Measurements from ENCODE around the gene PPP2R2B.

Gene PPP2R2B

GRCh38 chr5:146867996-146868708, 10.4 kb downstream of the PPP2R2B start:
- Mint-ChIP-seq H3K4me3 (no peak overlapping the region), H3K27me3 (peaks cover 4% of the 10 kb centered on the region), H3K9me3 (ENCODE audit: low read depth) (no peaks in the 10 kb centered on the region), H3K4me1 (ENCODE audit: low read depth) (peaks cover 1% of the 10 kb centered on the region), H3K27ac (no peak overlapping the region), H3K36me3 (no peaks in the 10 kb centered on the region)

- Mint-ChIP-seq H3K4me1 (ENCODE audit: low read depth) (peaks cover 1% of the 10 kb centered on the region), H3K36me3 (no peaks in the 10 kb centered on the region), H3K4me3 (no peak overlapping the region), H3K27ac (no peak overlapping the region), H3K27me3 (peaks cover 1% of the 10 kb centered on the region), H3K9me3 (ENCODE audit: low read depth) (no peaks in the 10 kb centered on the region)
These were observed 12.3 kb downstream of the PPP2R2B start for GRCh38 chr5:146866263-146866662.

- no peaks in the 10 kb centered on the region for H3K36me3 Mint-ChIP-seq
- peaks cover 5% of the 10 kb centered on the region for H3K4me1 Mint-ChIP-seq (ENCODE audit: low read depth)
- peaks cover 1% of the 10 kb centered on the region for H3K27me3 Mint-ChIP-seq
- H3K27ac Mint-ChIP-seq: no peak overlapping the region
- H3K9me3 Mint-ChIP-seq (ENCODE audit: low read depth): no peaks in the 10 kb centered on the region
- no peak overlapping the region for H3K4me3 Mint-ChIP-seq
These were observed 15.9 kb downstream of the PPP2R2B start for GRCh38 chr5:146862641-146863040.

GRCh38 chr5:146860213-146860893, 18.2 kb downstream of the PPP2R2B start:
- Mint-ChIP-seq H3K27me3 (peaks cover 1% of the 10 kb centered on the region), H3K27ac (no peak overlapping the region), H3K4me3 (no peak overlapping the region), H3K9me3 (ENCODE audit: low read depth) (no peaks in the 10 kb centered on the region), H3K36me3 (no peaks in the 10 kb centered on the region), H3K4me1 (ENCODE audit: low read depth) (peaks cover 5% of the 10 kb centered on the region)

- Mint-ChIP-seq H3K4me1 (ENCODE audit: low read depth) (no peaks in the 10 kb centered on the region), H3K36me3 (no peaks in the 10 kb centered on the region), H3K27me3 (peaks cover 4% of the 10 kb centered on the region), H3K4me3 (no peak overlapping the region), H3K27ac (no peak overlapping the region), H3K9me3 (ENCODE audit: low read depth) (no peaks in the 10 kb centered on the region)
These were observed 26.5 kb downstream of the PPP2R2B start for GRCh38 chr5:146852089-146852488.

GRCh38 chr5:146851133-146851532, 27.4 kb downstream of the PPP2R2B start:
- no peak overlapping the region for H3K4me3 Mint-ChIP-seq
- H3K4me1 Mint-ChIP-seq (ENCODE audit: low read depth): no peaks in the 10 kb centered on the region
- H3K9me3 Mint-ChIP-seq (ENCODE audit: low read depth): no peaks in the 10 kb centered on the region
- peaks cover 4% of the 10 kb centered on the region for H3K27me3 Mint-ChIP-seq
- no peak overlapping the region for H3K27ac Mint-ChIP-seq
- H3K36me3 Mint-ChIP-seq: no peaks in the 10 kb centered on the region

- Mint-ChIP-seq H3K9me3 (ENCODE audit: low read depth) (no peaks in the 10 kb centered on the region), H3K27ac (no peak overlapping the region), H3K36me3 (no peaks in the 10 kb centered on the region), H3K4me3 (no peak overlapping the region), H3K27me3 (peaks cover 4% of the 10 kb centered on the region), H3K4me1 (ENCODE audit: low read depth) (no peaks in the 10 kb centered on the region)
These were observed 28.8 kb downstream of the PPP2R2B start for GRCh38 chr5:146849694-146850303.

- Mint-ChIP-seq H3K4me1 (ENCODE audit: low read depth) (no peaks in the 10 kb centered on the region), H3K27me3 (peaks cover 4% of the 10 kb centered on the region), H3K9me3 (ENCODE audit: low read depth) (no peaks in the 10 kb centered on the region)
These were observed 30.4 kb downstream of the PPP2R2B start for GRCh38 chr5:146848133-146848532.

GRCh38 chr5:146840016-146840415, 38.5 kb downstream of the PPP2R2B start:
- Mint-ChIP-seq H3K4me3 (no peak overlapping the region), H3K36me3 (no peaks in the 10 kb centered on the region), H3K27ac (no peak overlapping the region), H3K27me3 (peaks cover 5% of the 10 kb centered on the region), H3K9me3 (ENCODE audit: low read depth) (peaks cover 10% of the 10 kb centered on the region), H3K4me1 (ENCODE audit: low read depth) (no peaks in the 10 kb centered on the region)

More at GRCh38 chr5:146848133-146848532, 30.4 kb downstream of the PPP2R2B start:
- H3K27ac Mint-ChIP-seq: no peak overlapping the region
- H3K4me3 Mint-ChIP-seq: no peak overlapping the region
- no peaks in the 10 kb centered on the region for H3K36me3 Mint-ChIP-seq

GRCh38 chr5:146836226-146836842, 42.2 kb downstream of the PPP2R2B start:
- Mint-ChIP-seq H3K4me1 (ENCODE audit: low read depth) (no peaks in the 10 kb centered on the region), H3K9me3 (ENCODE audit: low read depth) (peaks cover 10% of the 10 kb centered on the region), H3K27me3 (peaks cover 4% of the 10 kb centered on the region), H3K27ac (no peak overlapping the region), H3K36me3 (no peaks in the 10 kb centered on the region), H3K4me3 (no peak overlapping the region)

GRCh38 chr5:146832985-146833732, 45.4 kb downstream of the PPP2R2B start:
- no peaks in the 10 kb centered on the region for H3K36me3 Mint-ChIP-seq
- no peak overlapping the region for H3K4me3 Mint-ChIP-seq
- no peak overlapping the region for H3K27ac Mint-ChIP-seq
- no peaks in the 10 kb centered on the region for H3K4me1 Mint-ChIP-seq (ENCODE audit: low read depth)
- H3K9me3 Mint-ChIP-seq (ENCODE audit: low read depth): no peaks in the 10 kb centered on the region
- H3K27me3 Mint-ChIP-seq: peaks cover 4% of the 10 kb centered on the region

GRCh38 chr5:146828385-146828784, 50.2 kb downstream of the PPP2R2B start:
- Mint-ChIP-seq H3K36me3 (no peaks in the 10 kb centered on the region), H3K4me1 (ENCODE audit: low read depth) (no peaks in the 10 kb centered on the region), H3K4me3 (no peak overlapping the region), H3K27ac (no peak overlapping the region), H3K27me3 (no peaks in the 10 kb centered on the region), H3K9me3 (ENCODE audit: low read depth) (no peaks in the 10 kb centered on the region)

- no peak overlapping the region for H3K4me3 Mint-ChIP-seq
- no peaks in the 10 kb centered on the region for H3K9me3 Mint-ChIP-seq (ENCODE audit: low read depth)
- H3K27me3 Mint-ChIP-seq: no peaks in the 10 kb centered on the region
- H3K27ac Mint-ChIP-seq: no peak overlapping the region
- no peaks in the 10 kb centered on the region for H3K4me1 Mint-ChIP-seq (ENCODE audit: low read depth)
- no peaks in the 10 kb centered on the region for H3K36me3 Mint-ChIP-seq
These were observed 50.7 kb downstream of the PPP2R2B start for GRCh38 chr5:146827901-146828300.

- no peaks in the 10 kb centered on the region for H3K36me3 Mint-ChIP-seq
- no peaks in the 10 kb centered on the region for H3K9me3 Mint-ChIP-seq (ENCODE audit: low read depth)
- H3K27ac Mint-ChIP-seq: no peak overlapping the region
- no peaks in the 10 kb centered on the region for H3K27me3 Mint-ChIP-seq
- H3K4me1 Mint-ChIP-seq (ENCODE audit: low read depth): no peaks in the 10 kb centered on the region
- H3K4me3 Mint-ChIP-seq: no peak overlapping the region
These were observed 53.5 kb downstream of the PPP2R2B start for GRCh38 chr5:146825033-146825432.
